ENCODE measurements around the gene RNF225. TPM values are rescaled to one million over a fixed set of nuclear protein-coding genes. Genes with fewer than 3 reads are reported as not detected.
A peak's percentile ranks its signal among the peaks of the same experiment; 100 is the strongest.

The RNF225 gene
- total and polyA plus RNA-seq, 2 of the 13 experiments (the other 11 are each of a cell fraction or from before 2014, with no cell fraction given) = not detected

DNA sequence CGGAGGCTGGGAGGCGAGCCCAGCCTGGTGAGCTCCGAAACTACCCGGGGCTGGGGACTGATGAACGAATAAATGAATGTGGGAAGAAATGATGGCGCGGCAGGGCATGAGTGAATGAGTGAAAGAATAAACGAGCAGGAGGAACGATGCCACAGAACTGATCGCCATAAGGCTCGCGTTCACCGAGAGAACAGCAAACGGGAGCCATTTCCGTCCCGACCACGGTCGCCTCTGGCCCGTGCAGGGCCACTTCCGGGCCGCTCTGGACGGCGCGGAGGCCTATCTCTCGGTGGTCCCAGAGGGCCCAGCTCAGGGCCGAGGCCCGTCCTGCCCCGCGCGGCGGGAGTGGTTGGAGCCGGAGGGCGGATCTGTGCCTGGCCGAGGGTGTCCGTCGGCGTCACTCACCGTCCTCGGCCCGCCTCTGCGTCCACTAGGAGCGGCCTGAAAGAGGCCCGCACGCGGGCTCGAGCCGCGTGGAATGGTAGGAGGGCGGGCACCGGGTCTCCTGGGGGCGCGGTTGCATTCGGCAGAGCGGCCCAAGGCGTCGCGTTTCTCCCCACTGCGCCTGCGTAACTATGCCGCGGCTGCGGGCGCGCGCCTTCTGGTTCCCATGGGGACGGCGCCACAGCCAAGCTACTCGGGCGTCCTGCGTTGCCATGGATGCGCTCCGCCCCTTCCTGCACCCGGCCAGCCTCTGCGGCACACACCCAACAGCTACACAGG is 33.0 kb upstream of the RNF225 start, which contains the start of gene ZNF497 (continued):
- TF ChIP-seq, protein P1, sequence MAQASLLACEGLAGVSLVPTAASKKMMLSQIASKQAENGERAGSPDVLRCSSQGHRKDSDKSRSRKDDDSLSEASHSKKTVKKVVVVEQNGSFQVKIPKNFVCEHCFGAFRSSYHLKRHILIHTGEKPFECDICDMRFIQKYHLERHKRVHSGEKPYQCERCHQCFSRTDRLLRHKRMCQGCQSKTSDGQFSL (CRISPR knock-in tag; IDR thresholded peaks at IDR 0.05) = peak; percentile 60; the same call in 1 of the 2 replicates
- TF ChIP-seq, protein P2, sequence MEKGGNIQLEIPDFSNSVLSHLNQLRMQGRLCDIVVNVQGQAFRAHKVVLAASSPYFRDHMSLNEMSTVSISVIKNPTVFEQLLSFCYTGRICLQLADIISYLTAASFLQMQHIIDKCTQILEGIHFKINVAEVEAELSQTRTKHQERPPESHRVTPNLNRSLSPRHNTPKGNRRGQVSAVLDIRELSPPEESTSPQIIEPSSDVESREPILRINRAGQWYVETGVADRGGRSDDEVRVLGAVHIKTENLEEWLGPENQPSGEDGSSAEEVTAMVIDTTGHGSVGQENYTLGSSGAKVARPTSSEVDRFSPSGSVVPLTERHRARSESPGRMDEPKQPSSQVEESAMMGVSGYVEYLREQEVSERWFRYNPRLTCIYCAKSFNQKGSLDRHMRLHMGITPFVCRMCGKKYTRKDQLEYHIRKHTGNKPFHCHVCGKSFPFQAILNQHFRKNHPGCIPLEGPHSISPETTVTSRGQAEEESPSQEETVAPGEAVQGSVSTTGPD (CRISPR knock-in tag; IDR thresholded peaks at IDR 0.05) = 0 out of 2 replicates have a peak, but pooled peaks have one; percentile 21
- TF ChIP-seq ZKSCAN5 (CRISPR knock-in tag; IDR thresholded peaks at IDR 0.05) (no peak), JDP2 (CRISPR knock-in tag; IDR thresholded peaks at IDR 0.05; ENCODE audit: borderline replicate concordance) (no peak; the same call in 1 of the 2 replicates), KDM5A (IDR thresholded peaks at IDR 0.05; ENCODE audit: borderline replicate concordance, low read length) (peak; percentile 86), MTA3 (CRISPR knock-in tag; IDR thresholded peaks at IDR 0.05) (no peak), ZNF558 (CRISPR knock-in tag; IDR thresholded peaks at IDR 0.05; ENCODE audit: borderline replicate concordance) (peak; percentile 63), ZNF350 (CRISPR knock-in tag; IDR thresholded peaks at IDR 0.05; ENCODE audit: borderline replicate concordance, low read depth) (no peak; the same call in 1 of the 2 replicates), ZNF205 (CRISPR knock-in tag; IDR thresholded peaks at IDR 0.05) (peak; percentile 55; the same call in 1 of the 2 replicates), ZNF501 (CRISPR knock-in tag; IDR thresholded peaks at IDR 0.05) (peak; percentile 67; the same call in 1 of the 2 replicates), ZNF256 (CRISPR knock-in tag; conservative IDR thresholded peaks at IDR 0.05) (peak; percentile 86), ZNF138 (CRISPR knock-in tag; IDR thresholded peaks at IDR 0.05; ENCODE audit: low read depth) (no peak), ZNF343 (CRISPR knock-in tag; IDR thresholded peaks at IDR 0.05) (0 out of 2 replicates have a peak, but pooled peaks have one; percentile 38), ZBTB42 (CRISPR knock-in tag; IDR thresholded peaks at IDR 0.05) (no peak), ESRRA (CRISPR knock-in tag; IDR thresholded peaks at IDR 0.05; ENCODE audit: low read depth) (peak; percentile 26; the same call in 1 of the 2 replicates)
- TF ChIP-seq, protein P3, sequence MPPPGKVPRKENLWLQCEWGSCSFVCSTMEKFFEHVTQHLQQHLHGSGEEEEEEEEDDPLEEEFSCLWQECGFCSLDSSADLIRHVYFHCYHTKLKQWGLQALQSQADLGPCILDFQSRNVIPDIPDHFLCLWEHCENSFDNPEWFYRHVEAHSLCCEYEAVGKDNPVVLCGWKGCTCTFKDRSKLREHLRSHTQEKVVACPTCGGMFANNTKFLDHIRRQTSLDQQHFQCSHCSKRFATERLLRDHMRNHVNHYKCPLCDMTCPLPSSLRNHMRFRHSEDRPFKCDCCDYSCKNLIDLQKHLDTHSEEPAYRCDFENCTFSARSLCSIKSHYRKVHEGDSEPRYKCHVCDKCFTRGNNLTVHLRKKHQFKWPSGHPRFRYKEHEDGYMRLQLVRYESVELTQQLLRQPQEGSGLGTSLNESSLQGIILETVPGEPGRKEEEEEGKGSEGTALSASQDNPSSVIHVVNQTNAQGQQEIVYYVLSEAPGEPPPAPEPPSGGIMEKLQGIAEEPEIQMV (CRISPR knock-in tag; IDR thresholded peaks at IDR 0.05; ENCODE audit: low read depth) = peak; percentile 66; the same call in 1 of the 2 replicates
- TF ChIP-seq, protein P4, sequence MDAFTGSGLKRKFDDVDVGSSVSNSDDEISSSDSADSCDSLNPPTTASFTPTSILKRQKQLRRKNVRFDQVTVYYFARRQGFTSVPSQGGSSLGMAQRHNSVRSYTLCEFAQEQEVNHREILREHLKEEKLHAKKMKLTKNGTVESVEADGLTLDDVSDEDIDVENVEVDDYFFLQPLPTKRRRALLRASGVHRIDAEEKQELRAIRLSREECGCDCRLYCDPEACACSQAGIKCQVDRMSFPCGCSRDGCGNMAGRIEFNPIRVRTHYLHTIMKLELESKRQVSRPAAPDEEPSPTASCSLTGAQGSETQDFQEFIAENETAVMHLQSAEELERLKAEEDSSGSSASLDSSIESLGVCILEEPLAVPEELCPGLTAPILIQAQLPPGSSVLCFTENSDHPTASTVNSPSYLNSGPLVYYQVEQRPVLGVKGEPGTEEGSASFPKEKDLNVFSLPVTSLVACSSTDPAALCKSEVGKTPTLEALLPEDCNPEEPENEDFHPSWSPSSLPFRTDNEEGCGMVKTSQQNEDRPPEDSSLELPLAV (CRISPR knock-in tag; conservative IDR thresholded peaks at IDR 0.05; ENCODE audit: low read depth) = no peak
- TF ChIP-seq, protein P5, sequence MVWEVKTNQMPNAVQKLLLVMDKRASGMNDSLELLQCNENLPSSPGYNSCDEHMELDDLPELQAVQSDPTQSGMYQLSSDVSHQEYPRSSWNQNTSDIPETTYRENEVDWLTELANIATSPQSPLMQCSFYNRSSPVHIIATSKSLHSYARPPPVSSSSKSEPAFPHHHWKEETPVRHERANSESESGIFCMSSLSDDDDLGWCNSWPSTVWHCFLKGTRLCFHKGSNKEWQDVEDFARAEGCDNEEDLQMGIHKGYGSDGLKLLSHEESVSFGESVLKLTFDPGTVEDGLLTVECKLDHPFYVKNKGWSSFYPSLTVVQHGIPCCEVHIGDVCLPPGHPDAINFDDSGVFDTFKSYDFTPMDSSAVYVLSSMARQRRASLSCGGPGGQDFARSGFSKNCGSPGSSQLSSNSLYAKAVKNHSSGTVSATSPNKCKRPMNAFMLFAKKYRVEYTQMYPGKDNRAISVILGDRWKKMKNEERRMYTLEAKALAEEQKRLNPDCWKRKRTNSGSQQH (CRISPR knock-in tag; IDR thresholded peaks at IDR 0.05; ENCODE audit: low read depth) = peak; percentile 13; the same call in 1 of the 2 replicates
- TF ChIP-seq, protein P6, sequence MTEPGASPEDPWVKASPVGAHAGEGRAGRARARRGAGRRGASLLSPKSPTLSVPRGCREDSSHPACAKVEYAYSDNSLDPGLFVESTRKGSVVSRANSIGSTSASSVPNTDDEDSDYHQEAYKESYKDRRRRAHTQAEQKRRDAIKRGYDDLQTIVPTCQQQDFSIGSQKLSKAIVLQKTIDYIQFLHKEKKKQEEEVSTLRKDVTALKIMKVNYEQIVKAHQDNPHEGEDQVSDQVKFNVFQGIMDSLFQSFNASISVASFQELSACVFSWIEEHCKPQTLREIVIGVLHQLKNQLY (CRISPR knock-in tag; IDR thresholded peaks at IDR 0.05) = peak; percentile 50; the same call in 1 of the 2 replicates
- TF ChIP-seq, protein P7, sequence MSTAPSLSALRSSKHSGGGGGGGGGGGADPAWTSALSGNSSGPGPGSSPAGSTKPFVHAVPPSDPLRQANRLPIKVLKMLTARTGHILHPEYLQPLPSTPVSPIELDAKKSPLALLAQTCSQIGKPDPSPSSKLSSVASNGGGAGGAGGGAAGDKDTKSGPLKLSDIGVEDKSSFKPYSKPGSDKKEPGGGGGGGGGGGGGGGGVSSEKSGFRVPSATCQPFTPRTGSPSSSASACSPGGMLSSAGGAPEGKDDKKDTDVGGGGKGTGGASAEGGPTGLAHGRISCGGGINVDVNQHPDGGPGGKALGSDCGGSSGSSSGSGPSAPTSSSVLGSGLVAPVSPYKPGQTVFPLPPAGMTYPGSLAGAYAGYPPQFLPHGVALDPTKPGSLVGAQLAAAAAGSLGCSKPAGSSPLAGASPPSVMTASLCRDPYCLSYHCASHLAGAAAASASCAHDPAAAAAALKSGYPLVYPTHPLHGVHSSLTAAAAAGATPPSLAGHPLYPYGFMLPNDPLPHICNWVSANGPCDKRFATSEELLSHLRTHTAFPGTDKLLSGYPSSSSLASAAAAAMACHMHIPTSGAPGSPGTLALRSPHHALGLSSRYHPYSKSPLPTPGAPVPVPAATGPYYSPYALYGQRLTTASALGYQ (CRISPR knock-in tag; IDR thresholded peaks at IDR 0.05) = peak; percentile 75
